HG03095 (cell line): ENCODE results near the gene KMT2E.

ENCODE experiments used
- ATAC-seq: cut with Tn5 transposase; IDR thresholded peaks from one replicate; pipeline ENCODE4 v1.9.1; 2021; ENCODE audit warnings: moderate library complexity; ENCODE audit not compliant: unreplicated experiment

Gene KMT2E

GRCh38 chr7:105068886-105069285 lies 54.9 kb downstream of the KMT2E start:
- ATAC-seq, result no peak

GRCh38 chr7:105073143-105073542 lies 59.1 kb downstream of the KMT2E start:
- no peak for ATAC-seq

GRCh38 chr7:105079348-105079747 lies 65.3 kb downstream of the KMT2E start:
- no peak for ATAC-seq

GRCh38 chr7:105084581-105084980 lies 70.6 kb downstream of the KMT2E start:
- no peak for ATAC-seq

GRCh38 chr7:105086850-105087249 lies 72.8 kb downstream of the KMT2E start:
- ATAC-seq, result no peak

- no peak for ATAC-seq
Measured at GRCh38 chr7:105087981-105088380, 74.0 kb downstream of the KMT2E start.

- no peak for ATAC-seq
Measured at GRCh38 chr7:105088456-105088855, 74.5 kb downstream of the KMT2E start.

- ATAC-seq, result no peak
Measured at GRCh38 chr7:105094966-105095365, 81.0 kb downstream of the KMT2E start.

- no peak for ATAC-seq
Measured at GRCh38 chr7:105096306-105096705, 82.3 kb downstream of the KMT2E start.

GRCh38 chr7:105097619-105098018 lies 83.6 kb downstream of the KMT2E start:
- ATAC-seq, result no peak

- peak; percentile 82 for ATAC-seq
Measured at GRCh38 chr7:105098863-105099515, 85.0 kb downstream of the KMT2E start.

GRCh38 chr7:105101864-105102263 lies 87.9 kb downstream of the KMT2E start:
- no peak for ATAC-seq

- ATAC-seq, result no peak
Measured at GRCh38 chr7:105102557-105103352, 88.8 kb downstream of the KMT2E start.

GRCh38 chr7:105105579-105105978 lies 91.6 kb downstream of the KMT2E start:
- no peak for ATAC-seq

- no peak for ATAC-seq
Measured at GRCh38 chr7:105106473-105106872, 92.5 kb downstream of the KMT2E start.

- no peak for ATAC-seq
Measured at GRCh38 chr7:105107458-105107857, 93.5 kb downstream of the KMT2E start.

- ATAC-seq, result no peak
Measured at GRCh38 chr7:105112440-105113418, 98.7 kb downstream of the KMT2E start.

- no peak for ATAC-seq
Measured at GRCh38 chr7:105118612-105119600, 104.9 kb downstream of the KMT2E start.

GRCh38 chr7:105122619-105123018 lies 108.6 kb downstream of the KMT2E start:
- no peak for ATAC-seq

- ATAC-seq, result no peak
Measured at GRCh38 chr7:105125745-105126144, 111.7 kb downstream of the KMT2E start.
